ENCODE measurements around the gene AFAP1. TPM values are rescaled to one million over a fixed set of nuclear protein-coding genes. Genes with fewer than 3 reads are reported as not detected.

Gene AFAP1
- total RNA-seq, 2 experiments from 2014 or later: 18.1 to 18.7 TPM

DNA sequence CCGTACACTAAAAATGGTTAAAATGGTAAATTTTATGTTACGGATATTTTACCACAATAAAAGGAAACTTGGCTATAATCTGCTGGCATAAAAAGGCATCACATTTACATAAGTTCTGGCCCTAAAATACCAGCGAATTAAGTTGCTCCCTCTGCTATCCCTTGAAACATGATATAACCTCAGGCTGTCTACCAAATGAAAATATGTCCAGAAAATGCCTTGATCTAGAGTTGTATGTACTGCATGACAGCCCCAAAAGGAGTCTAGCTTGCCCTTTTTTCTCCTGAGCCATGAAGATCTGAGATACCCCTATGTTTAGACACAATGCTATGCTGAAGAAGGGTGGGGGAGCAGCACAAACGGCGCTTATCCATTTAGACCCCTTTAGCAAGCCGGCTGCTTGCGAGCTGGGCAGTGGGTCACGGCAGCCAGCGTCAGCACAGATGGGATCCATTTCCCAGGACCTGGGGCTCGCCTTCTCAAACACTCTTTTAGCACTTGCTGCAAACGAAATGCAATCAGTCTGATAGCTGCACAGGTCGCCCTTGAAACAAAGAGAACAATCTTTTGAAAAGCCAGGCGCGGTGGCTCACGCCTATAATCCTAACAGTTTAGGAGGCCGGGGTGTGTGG lies 77.0 kb downstream of the AFAP1 start:
- POLR2A ChIA-PET: no interaction called here
- CTCF ChIA-PET: no interaction called here

GRCh38 chr4:7861440-7861881 lies 78.2 kb downstream of the AFAP1 start:
- ChIA-PET POLR2A (no interaction called here), CTCF (no interaction called here)

DNA sequence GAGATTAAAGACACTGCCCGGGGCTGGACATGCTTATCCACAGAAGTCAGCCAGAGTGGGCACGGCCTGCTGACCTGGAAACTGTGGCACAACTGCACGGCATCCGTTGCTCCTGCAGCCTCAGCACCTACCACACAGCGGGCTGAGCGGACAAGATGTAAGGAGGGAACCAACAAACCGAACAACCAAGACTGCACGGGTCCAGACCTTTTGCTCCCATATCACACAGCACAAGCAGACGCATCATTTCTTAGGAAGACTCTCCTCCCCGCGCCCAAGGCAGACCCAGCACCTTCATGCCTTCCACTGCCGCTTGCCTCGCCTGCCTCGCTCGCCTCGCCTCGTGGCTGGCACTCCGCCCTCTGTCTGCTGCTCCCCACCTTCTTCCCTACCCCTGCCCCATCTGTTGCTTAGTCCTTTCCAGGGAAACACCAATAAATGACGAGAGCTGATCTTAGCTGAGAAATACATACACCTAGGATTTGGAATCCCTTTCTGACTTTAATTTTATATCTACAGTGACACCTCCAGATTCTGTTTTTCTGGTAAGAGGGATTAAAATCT lies 79.0 kb downstream of the AFAP1 start:
- ChIA-PET CTCF (no interaction called here), POLR2A (no interaction called here)

DNA sequence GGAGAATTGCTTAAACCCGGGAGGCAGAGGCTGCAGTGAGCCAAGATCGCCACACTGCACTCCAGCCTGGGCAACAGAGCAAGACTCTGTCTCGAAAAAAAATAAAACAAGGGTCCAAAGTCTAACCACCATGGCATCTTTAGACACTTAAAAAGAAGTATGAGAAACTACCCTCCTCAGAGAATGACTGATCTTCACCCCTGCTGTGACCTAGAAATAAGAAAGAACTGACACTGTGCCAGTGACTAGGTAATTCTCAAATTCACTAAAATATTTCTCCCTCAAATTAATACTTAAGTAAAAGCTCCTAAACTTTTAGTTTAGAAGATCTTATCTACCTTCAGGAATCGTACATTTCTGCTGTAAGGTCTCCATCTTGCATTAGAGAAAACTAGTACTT lies 80.3 kb downstream of the AFAP1 start:
- ChIA-PET CTCF (interaction anchor here (0.6 to 1.6 kb wide), 3 partner anchors 18 to 114 kb away, joined by 3 to 4 read pairs (median 3); no protein-coding TSS in a partner anchor), POLR2A (no interaction called here)

GRCh38 chr4:7858498-7858897 lies 81.2 kb downstream of the AFAP1 start:
- POLR2A ChIA-PET: no interaction called here
- CTCF ChIA-PET: interaction anchor here (1.6 kb wide), 1 partner anchor 19 kb away, joined by 4 read pairs; no protein-coding TSS in a partner anchor

DNA sequence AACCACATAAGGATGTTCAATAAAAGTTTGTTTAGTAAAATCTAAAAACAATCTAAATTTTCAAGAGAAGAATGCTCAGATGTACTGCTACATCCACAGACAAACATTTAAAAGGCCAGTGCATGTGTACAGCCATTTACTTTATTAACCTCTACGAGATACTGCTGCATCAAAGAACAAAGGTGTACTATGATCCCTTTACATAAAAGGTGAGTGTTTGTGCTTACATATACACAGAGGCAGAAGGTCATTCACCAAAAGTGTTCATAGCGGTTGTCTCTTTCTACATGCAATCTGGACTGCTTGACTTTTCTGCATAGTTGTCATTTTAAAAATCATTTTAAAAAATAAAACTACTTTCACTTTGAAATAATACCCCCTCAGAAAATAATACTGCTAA lies 81.7 kb downstream of the AFAP1 start:
- ChIA-PET CTCF (no interaction called here), POLR2A (no interaction called here)

- CTCF ChIA-PET: no interaction called here
- POLR2A ChIA-PET: no interaction called here
Observed at GRCh38 chr4:7857238-7857701, 82.4 kb downstream of the AFAP1 start.

DNA sequence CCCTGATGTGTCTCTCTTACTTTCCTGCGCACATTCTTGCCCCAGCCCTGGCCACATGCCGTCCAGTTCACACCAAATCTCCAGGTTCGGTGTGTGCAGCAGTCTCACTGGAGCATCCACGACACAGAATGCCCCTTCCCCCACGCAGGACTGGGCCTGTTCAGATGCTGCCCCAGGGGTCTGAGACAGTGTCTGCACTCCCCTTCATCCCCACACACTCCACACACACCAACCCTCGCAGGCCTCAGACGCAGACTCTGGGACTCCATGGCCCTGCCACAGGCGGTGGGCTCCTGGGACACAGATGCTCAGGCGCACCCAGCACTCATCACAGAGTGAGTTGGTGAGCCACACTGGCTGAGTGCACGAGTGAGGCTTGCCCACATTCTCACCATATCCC lies 83.9 kb downstream of the AFAP1 start:
- ChIA-PET POLR2A (no interaction called here), CTCF (no interaction called here)

DNA sequence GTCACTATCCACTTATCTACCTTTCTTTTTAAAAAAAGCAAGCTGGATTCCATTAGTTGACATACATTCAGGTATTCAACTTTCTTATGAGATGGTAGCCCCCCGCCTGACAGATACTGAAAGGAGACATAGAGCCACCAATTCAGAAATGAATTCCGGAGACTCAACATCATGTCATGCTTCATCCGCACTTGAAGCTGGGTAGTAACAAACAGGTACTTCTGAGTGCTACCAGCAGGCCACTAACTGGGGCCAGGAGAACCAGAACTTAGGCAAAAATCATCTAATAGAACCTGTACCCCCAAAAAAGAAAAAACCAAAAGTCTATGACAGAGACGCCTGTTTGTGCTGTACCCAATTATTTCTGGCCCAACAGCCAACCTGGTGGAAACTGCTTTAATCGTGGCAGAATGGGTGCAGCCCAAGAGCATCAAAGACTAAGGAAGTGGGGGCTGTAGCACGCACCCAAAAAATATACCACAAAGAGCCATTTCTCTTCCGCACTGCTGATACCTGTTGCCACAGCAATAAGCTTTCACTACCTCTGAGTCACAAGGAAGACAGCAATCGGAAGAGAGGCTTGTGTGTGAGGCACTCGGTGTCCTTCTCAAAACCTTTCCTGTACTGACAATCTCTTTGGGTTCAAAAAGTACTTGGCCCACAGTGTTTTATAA lies 84.8 kb downstream of the AFAP1 start:
- ChIA-PET POLR2A (interaction anchor here (1.0 kb wide), 1 partner anchor 23 kb away, joined by 4 read pairs; no protein-coding TSS in a partner anchor), CTCF (interaction anchor here (0.7 to 1.1 kb wide), 4 partner anchors 10 to 53 kb away, joined by 3 to 5 read pairs (median 3); no protein-coding TSS in a partner anchor)

- ChIA-PET CTCF (interaction anchor here (0.9 to 1.1 kb wide), 4 partner anchors 22 to 52 kb away, joined by 3 read pairs; no protein-coding TSS in a partner anchor), POLR2A (no interaction called here)
Observed at GRCh38 chr4:7854216-7854615, 85.4 kb downstream of the AFAP1 start.

GRCh38 chr4:7853271-7853670 lies 86.4 kb downstream of the AFAP1 start:
- ChIA-PET CTCF (interaction anchor here (1.0 kb wide), 1 partner anchor 49 kb away, joined by 3 read pairs; no protein-coding TSS in a partner anchor), POLR2A (no interaction called here)

DNA sequence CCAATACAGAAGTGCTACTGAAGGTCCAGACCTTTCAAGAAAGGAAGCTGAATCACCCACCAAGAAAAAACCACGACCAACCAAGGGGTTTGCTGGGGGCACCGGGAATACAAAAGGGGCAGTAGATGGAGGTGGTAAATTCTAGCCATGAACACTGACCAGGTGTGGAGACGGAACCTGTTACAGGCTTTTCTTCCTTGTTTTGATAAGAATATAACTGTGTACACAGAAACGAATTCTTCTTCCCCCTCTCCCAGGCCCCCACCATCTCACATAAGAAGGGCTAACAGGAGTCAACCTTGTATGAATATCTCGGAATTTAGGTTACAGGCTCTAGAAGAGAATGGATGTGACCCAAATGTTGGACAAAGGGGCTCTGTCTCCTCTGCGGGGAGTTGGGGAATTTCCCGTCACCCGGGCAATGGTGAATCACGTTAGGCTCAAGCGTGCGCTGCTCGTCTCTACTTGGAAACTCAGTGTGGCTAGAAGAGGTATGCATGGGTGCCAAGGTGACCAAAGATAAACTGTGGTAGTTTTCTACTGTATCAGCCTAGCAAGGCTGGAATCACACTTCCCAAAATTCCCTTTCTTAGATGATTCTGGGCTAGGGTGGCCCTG lies 87.0 kb downstream of the AFAP1 start:
- ChIA-PET POLR2A (no interaction called here), CTCF (no interaction called here)

- ChIA-PET CTCF (interaction anchor here (0.6 to 1.1 kb wide), 2 partner anchors 48 to 449 kb away, joined by 3 to 4 read pairs; no protein-coding TSS in a partner anchor), POLR2A (no interaction called here)
Observed at GRCh38 chr4:7850489-7850888, 89.2 kb downstream of the AFAP1 start.

- CTCF ChIA-PET: interaction anchor here (1.0 kb wide), 1 partner anchor 23 kb away, joined by 3 read pairs; no protein-coding TSS in a partner anchor
- POLR2A ChIA-PET: no interaction called here
Observed at GRCh38 chr4:7847206-7847605, 92.5 kb downstream of the AFAP1 start.

GRCh38 chr4:7845493-7846128 lies 94.0 kb downstream of the AFAP1 start:
- ChIA-PET POLR2A (no interaction called here), CTCF (interaction anchor here (3.6 kb wide), 1 partner anchor 42 kb away, joined by 31 read pairs; no protein-coding TSS in a partner anchor)

GRCh38 chr4:7844594-7844991 lies 95.1 kb downstream of the AFAP1 start:
- CTCF ChIA-PET: interaction anchor here (1.2 to 3.6 kb wide), 4 partner anchors 10 to 96 kb away, joined by 3 to 31 read pairs (median 9); no protein-coding TSS in a partner anchor
- POLR2A ChIA-PET: no interaction called here

DNA sequence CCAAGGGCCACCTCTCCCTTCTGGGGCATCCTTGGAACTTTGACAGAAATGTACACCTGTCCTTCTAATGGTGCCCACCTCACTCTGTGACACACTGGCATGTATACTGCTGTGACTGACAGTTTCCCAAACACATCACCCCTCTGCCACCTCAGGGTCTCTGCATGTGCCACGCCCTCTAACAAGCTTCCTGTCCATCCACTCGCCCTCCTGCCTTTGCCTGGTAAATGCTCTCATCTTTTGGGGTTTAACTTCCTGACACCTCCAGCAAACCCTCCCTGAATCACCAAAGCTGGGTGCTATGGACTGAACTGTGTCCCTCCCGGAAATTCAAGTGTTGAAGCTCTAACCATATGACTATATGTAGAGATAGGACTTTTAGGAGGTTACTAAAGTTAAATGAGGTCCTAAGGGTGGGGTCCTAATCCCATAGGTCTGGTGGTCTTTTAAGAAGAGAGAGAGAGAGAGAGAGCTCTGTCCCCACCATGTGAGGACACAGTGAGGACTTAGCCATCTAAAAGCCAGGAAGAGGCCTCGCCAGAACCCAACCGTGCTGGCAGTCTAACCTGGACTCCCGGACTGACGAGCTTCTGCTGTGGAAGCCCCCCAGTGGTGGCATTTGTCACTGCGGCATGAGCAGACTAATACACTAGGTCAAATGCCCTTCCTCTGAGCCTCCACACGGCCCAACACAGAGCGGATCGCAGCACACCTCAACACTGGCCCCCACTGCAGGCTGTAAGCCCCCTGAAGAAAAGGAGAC lies 95.6 kb downstream of the AFAP1 start:
- ChIA-PET POLR2A (no interaction called here), CTCF (interaction anchor here (0.7 to 3.6 kb wide), 5 partner anchors 11 to 123 kb away, joined by 3 to 31 read pairs (median 5); no protein-coding TSS in a partner anchor)

DNA sequence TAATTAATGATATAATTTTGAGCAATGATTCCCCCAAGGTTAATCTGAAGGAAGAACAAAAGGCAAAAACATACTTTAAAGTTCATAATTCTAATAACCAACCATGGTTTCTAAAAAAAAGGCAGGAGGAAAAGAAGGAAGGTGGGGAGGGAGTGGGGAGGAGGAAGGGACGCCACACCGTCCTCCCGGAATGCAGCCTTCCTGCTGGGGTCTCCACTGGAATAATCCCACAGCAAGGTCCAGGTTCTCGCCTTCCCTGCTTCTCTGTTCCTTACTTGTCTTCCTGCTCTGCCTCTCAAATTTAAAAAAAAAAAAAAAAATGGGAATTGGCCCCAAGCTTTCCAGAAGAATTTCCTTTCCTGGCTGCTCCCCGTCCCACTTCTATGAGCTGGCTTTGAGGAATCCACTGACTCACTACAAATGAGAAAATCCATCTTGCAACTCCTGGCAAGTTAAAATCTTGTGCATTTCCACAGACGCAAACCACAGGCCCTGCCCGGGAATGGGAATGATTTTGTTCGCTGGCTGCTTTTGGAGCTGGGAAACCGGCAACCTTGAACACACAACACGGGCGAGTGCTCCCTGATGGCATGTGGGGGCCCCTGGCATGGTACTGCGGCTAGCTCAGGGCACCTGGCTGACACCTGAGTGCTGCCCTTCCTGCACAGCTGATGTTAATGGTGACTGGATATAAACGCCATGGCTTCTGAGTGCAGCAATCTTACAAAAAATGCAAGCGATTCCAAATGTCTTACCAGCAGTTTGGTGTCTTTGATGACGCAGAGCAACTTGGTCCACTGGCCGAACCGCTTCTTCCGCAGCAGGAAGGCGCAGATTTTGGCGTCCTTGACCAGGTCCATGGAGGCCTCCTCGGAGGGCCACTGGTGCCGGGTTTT lies 97.0 kb downstream of the AFAP1 start:
- ChIA-PET POLR2A (no interaction called here), CTCF (interaction anchor here (0.7 to 3.6 kb wide), 3 partner anchors 29 to 980 kb away, joined by 3 to 31 read pairs (median 3); no protein-coding TSS in a partner anchor)

Measured in activated CD8-positive, alpha-beta memory T cell treated with anti-CD3 and anti-CD28 coated beads for 36 hours (primary cell).